HL-60/S4 (cell line): Measurements from ENCODE around the gene RCC1.
"Not testable (repeated sequence)": the region's sequence is repeated elsewhere in the genome, so short reads cannot be mapped to it uniquely, and the experiment has no call there.

ENCODE experiments used
- in situ Hi-C: fragments of 300-500 bp; cut with MboI; formaldehyde crosslinking; loops from 2 replicates; pipeline ENCODE4 v1.14.3; 2022; ENCODE audit warnings: low sequenced_read_pairs

RCC1 gene

DNA sequence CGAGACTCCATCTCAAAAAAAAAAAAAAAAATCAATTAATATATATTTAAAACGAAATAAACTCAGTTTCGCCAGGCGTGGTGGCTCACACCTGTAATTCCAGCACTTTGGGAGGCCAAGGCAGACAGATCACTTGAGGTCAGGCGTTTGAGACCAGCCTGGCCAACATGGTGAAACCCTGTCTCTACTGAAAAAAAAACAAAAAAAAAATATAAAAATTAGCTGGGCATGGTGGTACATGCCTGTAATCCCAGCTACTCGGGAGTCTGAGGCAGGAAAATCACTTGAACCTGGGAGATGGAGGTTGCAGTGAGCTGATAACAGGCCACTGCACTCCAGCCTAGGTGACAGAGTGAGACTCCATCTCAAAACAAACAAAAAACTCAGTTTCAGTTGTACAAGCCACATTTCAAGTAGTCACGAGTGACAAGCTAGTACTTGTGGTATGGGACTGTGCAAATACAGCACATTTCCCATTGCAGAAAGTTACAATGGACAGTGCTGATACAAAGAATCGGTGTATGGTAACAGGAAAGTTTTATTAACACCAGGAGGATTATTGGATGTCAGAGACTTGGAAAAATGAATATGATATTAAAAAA, 35.7 kb downstream of the RCC1 start:
- in situ Hi-C loops: not testable (repeated sequence)

DNA sequence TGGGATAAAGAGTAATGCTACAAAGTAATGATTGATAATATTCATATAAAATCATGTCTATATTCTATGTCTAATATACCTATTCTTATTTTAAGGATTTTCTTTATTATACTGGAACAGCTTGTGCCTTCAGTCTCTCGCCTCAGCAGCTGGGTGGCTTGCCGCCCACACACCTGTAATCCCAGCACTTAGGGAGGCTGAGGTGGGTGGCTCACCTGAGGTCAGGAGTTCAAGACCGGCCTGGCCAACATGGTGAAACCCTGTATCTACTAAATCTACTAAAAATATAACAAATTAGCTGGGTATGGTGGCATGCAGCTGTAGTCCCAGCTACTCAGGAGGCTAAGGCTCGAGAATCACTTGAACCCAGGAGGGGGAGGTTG, 39.4 kb downstream of the RCC1 start:
- in situ Hi-C loops: no loop called here

DNA sequence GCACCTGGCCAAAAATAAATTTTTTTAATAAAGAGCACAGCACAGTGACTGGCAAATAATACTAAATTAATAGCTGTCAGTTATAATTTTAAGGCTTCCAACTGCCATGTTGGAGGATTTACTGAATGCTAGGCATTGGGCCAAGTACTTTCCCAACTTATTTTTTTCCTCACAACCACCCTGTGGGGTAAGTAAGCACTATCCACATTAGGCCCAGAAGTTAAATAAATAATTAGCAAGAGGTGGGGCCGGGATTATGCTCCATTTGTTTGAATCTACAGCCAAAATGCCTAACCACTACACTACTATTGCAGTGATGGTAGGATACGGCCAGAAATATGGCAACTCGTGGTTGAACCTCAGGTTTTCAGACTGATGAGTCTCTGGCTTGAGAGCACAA, 42.5 kb downstream of the RCC1 start:
- in situ Hi-C loops: no loop called here

DNA sequence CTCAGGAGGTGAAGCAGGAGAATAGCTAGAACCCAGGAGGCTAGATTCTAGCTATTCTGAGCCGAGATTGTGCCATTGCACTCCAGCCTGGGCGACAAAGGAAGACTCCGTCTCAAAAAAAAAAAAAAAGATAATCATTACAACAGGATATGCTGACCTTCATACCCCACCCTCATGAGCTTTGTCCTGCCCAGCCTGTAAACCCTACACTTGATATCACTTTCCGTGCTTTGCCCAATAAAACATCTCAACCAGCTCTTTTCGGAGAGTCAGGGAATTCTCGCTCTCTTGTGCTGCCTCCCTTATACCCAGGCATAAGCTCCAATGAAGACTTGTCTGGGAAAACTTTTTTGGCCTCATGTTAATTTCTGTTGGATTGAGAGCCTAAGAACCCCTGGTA, 45.5 kb downstream of the RCC1 start:
- in situ Hi-C loops: no loop called here

DNA sequence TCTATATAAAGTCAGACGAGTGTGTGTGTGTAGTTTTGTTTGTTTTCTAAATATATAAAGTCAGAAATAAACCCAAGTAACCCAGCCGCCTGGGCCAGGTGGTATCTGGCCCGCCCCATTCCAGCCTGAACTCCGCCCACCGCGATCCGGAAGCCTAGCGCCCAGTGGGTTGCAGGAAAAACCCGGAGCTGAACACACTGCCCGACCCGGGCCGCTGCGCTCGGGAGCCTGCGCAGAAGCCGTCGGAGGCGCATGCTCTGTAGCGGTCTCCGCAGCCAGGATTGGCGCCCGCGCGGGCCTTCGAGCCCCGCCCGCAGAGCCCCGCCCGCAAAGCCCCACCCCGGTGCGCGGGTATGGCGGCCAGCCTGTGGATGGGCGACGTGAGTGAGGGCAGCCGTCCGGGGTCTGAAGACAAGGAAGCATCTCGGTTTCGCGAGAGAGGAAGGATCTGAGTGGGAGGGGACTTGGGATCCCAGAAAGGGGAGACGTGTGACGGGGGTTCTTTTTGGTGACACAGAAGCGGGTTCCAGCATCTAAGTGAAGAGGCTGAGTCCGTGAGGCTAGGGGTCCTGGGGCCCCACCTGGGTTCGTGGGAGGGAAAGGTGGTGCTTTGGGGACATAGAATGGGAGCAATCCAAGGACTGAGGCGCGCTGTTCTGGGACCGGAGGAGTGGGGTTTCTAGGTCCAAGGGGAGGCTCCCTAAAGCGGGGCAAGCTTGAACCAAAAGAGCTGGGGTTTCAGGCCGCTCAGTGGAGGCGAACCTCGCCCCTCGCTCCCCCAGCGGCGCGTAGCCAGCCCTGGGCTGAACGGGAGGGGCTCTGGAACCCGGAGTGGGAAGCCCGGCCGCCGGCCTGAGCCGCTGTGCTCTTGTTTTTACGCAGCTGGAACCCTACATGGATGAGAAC, 47.2 kb downstream of the RCC1 start, which contains the start of gene TRNAU1AP:
TSS of gene TRNAU1AP (plus strand) at position 328 of the 906 bp plus-strand sequence. CDS start at position 354, 26 bp downstream.
- in situ Hi-C loops: no loop called here

DNA sequence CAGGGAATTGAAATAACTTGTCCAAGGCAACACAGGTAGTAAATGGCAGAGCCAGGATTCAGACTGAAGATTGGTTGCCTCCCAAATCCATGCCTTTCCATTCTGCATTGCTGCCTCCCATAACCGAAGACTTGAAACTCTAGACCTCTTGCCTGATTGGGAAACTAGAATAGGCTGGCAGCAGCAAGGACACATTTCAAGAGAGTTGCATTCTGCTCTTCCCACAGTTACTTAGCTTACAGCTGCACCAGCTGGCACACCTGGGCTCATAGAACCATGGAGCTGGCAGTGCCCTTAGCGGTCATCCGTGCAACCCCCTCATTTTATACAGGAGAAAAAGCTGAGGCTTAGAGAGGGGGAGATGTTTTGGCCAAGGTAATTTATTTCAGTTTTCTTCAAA, 55.0 kb downstream of the RCC1 start:
- in situ Hi-C loops: no loop called here

DNA sequence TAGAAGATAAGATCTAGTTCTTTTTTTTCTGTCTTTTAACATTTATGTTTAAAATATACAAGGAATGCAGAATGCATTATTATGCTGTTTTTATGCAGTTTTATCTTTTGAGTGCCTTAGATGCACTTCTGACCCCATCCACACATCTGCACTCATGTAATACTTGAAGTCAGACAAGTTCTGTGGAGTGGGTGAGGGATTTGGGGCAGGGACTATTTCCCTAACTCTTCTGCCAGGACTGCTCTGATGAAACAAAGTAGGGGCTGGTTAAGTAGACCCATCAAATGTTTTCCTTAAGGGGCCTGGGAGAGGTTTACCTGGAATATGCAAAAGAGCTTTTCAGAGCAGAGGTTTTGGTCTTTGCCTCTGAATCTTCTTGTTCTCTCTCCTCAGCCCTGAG, 58.5 kb downstream of the RCC1 start:
- in situ Hi-C loops: no loop called here

DNA sequence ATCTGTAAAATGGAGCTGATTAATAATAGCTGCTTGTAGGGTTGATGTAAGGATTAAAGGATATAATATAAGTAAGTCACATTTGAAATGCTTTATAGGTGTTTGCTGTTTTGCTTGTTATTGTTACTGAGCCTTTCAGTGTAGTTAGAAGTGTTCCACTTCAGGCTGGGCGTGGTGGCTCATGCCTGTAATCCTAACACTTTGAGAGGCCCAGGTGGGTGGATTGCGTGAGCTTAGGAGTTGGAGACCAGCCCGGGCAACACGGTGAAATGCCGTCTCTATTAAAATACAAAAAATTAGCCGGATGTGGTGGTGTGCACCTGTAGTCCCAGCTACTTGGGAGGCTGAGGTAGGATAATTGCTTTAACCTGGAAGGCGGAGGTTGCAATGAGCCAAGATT, 59.2 kb downstream of the RCC1 start:
- in situ Hi-C loops: no loop called here

DNA sequence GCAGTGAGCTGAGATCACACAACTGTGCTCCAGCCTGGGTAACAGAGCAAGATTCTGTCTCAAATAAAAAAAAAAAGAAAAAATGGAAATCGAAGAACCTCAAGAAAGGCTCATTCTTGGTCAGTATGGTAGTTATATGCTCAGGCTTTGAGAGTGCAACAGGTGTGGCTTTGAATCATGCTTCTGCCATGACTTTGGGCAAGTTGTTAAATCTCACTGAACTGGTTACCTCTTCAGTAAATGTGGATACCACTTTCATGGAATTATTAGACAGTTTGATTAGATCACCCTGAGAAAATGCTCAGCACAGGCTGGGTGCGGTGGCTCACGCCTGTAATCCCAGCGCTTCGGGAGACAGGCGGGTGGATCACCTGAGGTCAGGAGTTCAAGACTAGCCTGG, 59.9 kb downstream of the RCC1 start:
- in situ Hi-C loops: no loop called here

DNA sequence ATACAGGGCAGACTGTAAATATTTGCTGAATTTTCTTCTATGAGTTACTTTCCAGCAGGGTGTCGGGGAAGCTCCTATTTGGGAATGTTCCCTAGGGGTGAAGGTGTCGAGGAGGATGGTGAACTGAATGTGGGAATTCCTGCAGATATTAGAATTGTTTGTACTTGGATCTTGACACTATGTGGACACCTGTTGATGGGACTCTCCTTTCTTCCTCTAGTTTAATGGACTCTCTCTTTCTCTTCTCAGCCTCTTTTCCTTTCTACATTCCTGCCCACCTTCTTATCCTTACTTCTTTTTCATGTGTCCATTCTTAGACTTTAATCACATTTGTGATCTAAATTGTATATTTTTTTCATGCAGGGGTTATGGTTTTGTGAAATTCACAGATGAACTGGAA, 61.1 kb downstream of the RCC1 start:
- in situ Hi-C loops: no loop called here

DNA sequence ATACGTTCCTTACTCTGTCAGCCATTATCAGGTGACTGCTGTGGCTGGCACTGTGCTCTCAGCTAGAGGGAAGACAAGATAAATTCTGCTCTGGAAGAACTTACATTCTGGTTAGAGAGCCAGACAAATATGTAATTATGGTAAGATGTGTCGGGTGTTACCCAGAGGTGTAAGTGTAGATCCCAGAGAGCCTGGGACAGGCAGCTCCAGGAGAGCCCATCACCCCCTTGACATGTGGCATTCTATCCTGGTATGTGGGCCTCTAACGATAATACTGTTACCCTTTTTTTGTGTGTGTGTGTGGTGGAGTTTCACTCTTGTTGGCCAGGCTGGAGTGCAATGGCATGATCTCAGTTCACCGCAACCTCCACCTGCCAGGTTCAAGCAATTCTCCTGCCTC, 66.1 kb downstream of the RCC1 start:
- in situ Hi-C loops: no loop called here

DNA sequence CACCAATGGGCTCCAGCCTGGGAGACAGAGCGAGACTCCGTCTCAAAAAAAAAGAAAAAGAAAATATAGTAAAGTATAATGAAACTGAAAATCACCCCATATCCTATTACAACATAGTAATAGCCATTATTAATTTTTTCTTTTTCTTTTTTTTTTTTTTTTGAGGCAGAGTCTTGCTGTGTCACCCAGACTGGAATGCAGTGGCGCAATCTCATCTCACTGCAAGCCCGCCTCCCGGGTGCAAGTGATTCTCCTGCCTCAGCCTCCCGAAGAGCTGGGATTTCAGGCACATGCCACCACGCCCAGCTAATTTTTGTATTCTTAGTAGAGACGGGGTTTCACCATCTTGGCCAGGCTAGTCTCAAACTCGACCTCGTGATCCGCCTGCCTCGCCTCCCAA, 67.0 kb downstream of the RCC1 start:
- in situ Hi-C loops: not testable (repeated sequence)

DNA sequence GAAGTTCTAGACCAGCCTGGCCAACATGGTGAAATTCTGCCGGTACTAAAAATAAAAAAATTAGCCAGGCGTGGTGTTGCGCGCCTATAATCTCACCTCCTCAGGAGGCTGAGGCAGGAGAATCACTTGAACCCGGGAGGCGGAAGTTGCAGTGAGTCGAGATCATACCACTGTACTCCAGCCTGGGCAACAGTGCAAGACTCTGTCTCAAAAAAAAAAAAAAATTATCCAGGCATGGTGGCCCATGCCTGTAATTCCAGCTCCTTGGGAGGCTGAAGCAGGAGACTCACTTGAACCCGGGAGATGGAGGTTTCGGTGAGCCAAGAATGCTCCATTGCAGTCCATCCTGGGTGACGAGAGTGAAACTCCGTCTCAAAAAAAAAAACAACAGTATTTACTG, 67.7 kb downstream of the RCC1 start:
- in situ Hi-C loops: no loop called here

DNA sequence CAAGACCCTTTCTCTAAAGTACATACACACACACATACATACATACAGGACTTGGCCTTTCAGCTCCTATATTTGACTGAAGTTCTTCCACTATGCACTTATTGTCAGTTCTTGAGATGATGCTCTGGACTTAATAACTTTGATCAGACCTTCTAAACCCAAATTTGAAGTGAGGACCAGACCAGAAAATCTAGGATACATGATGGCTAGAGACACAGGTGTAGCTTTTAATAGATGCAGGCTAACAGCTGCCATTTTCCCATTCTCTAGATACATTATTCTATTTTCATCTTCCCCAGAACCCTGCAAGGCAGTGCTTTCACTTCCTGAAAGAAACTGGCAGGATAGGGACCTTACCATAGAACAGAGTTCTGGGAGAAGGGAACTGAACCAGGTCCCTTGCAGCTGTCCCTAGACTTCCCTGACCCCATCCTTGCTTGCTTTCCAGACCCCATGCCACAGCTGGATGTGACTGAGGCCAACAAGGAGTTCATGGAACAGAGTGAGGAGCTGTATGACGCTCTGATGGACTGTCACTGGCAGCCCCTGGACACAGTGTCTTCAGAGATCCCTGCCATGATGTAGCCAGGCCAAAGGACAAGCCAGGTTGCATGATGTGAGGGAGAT, 71.3 kb downstream of the RCC1 start:
- in situ Hi-C loops: no loop called here

DNA sequence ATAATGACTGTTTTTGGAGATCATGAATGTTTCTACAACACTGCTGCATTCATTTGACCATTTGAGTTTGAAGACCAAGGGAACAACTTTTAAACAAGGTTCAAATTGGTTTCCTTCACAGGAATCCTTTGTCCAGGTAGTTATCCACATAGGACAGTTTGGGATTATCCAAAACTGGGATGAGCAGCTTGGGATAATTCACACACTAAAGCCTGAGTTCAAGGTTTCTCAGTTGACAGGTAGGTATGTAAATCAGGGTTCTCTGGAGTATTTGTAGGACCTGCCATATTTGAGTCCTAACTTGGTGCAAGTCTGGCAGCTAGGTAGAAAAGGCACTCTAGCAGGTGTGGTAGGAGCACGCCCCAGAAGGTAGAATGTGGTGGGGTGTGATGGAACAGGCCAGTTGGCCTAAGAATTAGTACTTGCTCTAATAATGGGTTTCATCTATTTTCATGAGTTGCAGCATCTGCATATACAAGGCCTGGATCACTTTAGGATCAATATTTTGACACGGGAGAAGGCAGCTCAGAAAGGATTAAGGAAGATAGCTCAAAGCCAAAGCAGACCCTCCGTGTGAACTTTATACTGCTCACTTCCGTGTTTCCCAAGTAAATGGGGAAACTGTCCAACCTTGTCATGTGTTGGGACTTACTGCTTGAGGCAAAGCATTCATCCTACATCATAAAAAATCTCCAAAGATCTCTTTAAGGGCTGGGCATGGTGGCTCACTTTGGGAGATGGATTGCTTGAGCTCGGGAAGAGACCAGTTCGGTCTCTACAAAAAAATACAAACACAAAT, 72.1 kb downstream of the RCC1 start:
- in situ Hi-C loops: no loop called here

DNA sequence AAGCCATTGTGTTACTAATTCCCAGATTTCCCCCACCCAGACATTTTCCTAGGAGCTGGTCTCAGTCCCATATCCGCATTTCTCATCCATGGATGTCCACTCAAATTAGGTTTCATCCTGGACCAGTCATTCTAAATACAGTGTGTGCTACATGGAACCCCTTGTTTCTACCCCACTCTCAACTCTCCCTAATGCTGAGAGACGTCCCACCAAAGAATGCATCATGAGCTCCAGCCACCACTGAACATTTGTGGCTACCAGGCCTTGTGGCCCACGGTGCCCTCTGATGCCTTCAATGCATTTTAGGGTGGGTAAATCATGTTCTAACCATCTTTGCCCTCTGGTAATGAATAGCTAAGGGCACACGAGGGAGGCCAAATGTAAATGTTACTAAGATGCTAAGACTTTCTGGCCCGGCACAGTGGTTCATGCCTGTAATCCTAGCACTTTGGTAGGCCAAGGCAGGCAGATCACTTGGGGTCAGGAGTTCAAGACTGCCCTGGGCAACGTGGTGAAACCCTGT, 72.9 kb downstream of the RCC1 start:
- in situ Hi-C loops: no loop called here

DNA sequence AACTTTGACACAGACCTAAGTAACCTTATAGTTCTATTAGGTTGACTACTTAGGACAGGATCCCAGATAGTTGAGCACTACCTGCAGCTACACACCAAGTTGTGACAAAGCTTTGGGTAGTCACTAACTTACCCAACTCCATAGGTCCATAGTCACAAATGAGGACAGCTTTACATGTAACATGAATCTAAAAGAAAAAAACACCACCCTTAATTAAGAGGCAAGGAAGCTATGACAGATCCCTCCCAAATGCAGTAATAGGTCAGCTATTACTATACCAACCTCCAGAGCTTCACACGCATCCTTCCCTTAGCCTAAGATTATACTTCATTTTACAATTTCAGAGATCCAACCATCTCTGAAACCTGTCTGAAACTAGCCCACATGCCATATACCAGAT, 73.6 kb downstream of the RCC1 start:
- in situ Hi-C loops: no loop called here

DNA sequence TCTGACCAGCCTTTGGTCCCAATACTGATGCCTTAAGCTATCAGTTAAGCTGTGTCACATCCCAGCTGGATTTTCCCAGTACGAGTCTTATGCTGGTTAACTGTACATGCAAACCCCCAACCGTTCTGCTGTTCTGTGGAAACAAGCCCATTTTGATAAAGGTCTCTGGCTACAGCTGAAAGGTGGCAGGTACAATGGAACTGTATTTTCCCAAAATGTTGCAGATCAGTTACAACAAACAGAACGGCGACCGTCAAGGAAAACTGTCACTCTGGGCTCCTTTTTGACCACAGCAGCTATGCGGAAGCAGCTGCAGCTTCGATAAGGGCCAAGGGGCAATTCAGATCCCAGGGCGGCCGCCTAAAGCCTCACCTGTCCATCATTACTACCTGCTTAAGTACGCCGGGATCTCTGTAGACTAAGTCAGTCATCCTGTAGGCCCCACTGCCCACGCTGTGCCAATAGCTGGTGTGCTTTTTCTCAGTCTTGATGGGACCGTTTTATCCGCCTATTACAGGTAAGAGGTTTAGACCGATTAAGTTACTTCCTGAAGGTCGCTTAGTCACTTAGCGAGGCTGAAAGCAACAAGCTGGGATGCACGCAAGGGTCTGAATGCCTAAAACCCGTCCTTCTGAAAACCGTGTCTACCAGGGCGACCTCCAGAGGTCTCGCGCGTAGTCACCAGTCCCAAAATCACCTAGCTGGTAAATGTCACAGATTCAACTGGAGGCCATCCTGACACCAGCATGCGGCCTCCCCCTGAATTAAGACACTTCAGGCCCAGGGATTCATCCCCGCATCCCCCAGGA, 75.1 kb downstream of the RCC1 start:
- in situ Hi-C loops: no loop called here

DNA sequence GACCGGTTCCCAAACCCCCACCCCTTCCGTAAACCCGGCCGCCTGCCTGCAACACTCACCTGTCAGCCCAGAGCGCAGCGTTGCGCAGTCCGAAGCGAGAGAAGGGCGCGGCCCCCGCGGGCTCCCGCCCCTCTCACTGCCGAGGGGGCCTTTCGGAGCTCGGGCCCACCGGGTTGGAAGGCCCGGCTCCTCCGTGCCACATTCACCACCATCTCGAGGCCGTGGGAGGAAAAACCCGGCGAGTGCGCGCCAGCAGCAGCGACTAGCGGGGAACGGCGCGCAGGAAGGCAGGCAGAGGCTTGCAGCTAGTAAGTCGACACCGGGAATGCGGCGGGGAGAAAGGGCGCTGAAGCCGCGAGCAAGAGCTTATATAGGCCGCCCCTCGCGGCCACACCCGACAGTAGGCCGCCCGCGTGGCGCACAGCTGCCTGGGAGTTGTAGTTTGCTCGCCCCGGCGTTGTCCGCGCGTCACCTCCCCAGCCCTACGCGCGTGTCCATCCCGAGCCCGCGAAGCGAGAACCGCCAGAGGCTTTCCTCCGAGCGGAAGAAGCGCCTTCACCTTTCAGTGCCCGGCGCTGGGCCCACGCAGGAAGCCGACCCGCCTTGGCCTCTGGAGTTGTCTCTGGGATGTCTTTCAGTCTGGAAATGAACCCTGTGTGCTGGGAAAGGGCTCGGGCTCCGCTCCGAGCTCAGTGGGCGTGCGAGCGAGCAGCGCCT, 75.8 kb downstream of the RCC1 start:
- in situ Hi-C loops: no loop called here

DNA sequence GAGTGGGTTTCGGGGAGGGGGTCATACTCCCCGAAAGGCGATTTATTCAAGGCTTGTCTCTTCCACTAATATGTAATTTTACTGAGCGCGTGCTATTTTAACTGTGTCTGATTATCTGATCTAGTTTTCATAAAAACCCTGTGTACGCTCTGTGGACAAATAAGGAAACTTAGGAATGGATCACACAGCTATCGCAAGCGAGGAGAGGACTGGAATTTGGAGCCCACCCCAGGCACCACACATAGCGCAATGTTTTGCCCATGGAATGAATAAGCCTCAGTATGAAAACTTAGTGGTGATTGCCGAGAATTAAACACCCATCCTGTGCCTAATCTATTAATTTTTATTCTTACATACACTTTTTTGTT, 76.4 kb downstream of the RCC1 start:
- in situ Hi-C loops: no loop called here
